OCI-LY3 (cell line): ENCODE measurements around the gene INTS11.

Experiments
- EZH2phosphoT487 ChIP-seq: fragments of 200-600 bp; shearing (Covaris generic); IDR thresholded peaks from 2 replicates; pipeline ENCODE4 v1.6.1; 2018; ENCODE audit warnings: antibody characterized with exemption, mixed run types, low read depth
- TF ChIP-seq, protein P1 (sequence below): fragments of 200-600, 300-600 bp; sonication (generic); IDR thresholded peaks from 2 replicates; pipeline ENCODE4 v1.5.1; 2014; ENCODE audit warnings: antibody characterized with exemption, low read length, low read depth

DNA sequence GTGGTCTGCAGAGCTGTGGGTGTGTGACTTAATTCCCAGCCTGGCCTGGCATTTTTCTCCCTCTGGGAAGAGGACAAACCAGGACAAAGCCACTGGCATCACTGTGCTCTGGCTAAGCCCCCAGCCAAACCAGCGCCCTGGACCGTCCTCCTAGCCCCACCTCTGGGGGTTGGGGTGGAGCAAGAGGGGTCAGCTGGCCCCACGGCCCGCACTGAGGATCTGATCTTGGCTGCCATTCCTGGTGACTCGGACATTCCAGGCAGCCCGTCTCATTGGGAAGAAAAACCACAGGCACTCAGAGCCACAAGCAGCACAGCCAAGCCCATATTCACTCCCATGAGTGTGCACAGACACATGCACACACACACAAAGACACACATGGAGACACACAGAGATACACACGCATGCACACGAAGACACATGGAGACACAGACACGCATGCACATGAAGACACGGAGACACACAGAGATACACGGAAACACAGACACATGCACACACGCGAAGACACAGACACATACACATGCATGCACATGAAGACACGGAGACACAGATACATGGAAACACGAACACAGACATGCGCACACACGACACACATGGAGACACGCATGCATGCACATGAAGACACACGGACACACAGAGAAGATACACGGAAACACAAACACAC lies 36.2 kb upstream of the INTS11 start:
- TF ChIP-seq, protein P1, sequence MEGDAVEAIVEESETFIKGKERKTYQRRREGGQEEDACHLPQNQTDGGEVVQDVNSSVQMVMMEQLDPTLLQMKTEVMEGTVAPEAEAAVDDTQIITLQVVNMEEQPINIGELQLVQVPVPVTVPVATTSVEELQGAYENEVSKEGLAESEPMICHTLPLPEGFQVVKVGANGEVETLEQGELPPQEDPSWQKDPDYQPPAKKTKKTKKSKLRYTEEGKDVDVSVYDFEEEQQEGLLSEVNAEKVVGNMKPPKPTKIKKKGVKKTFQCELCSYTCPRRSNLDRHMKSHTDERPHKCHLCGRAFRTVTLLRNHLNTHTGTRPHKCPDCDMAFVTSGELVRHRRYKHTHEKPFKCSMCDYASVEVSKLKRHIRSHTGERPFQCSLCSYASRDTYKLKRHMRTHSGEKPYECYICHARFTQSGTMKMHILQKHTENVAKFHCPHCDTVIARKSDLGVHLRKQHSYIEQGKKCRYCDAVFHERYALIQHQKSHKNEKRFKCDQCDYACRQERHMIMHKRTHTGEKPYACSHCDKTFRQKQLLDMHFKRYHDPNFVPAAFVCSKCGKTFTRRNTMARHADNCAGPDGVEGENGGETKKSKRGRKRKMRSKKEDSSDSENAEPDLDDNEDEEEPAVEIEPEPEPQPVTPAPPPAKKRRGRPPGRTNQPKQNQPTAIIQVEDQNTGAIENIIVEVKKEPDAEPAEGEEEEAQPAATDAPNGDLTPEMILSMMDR: no peak
- no peak for TF ChIP-seq EZH2phosphoT487
